Renal cortex interstitium (tissue), 11 donors: ENCODE data around the gene HARS2. TPM values are rescaled to one million over a fixed set of nuclear protein-coding genes. Genes with fewer than 3 reads are reported as not detected.
"Not testable (repeated sequence)": the region's sequence is repeated elsewhere in the genome, so short reads cannot be mapped to it uniquely, and the experiment has no call there.

ENCODE experiments used
- DNase-seq, 11 donors: peaks; one replicate each; pipeline ENCODE4 v3.0.0-alpha.2; 2013; ENCODE audit warnings: low read depth in 9 of 11, low spot score in 4 of 11; ENCODE audit errors: extremely low read depth in 1 of 11
- polyA plus RNA-seq, 3 donors: library from polyadenylated mRNA; unstranded; fragments of 120-200 nt; gene quantifications; one replicate each; pipeline ENCODE4 v1.2.1, GENCODE V29; 2013; ENCODE audit not compliant: insufficient read length in 3 of 3

The HARS2 gene
- polyA plus RNA-seq, 3 donors: 42.6 to 54.8 (median 46.8) TPM

GRCh38 chr5:140678993-140679392 is 12.3 kb upstream of the HARS2 start:
- DNase-seq: no peak

GRCh38 chr5:140690376-140690932 is 801 bp upstream of the HARS2 start:
- DNase-seq: no peak

- DNase-seq: no peak
Observed at GRCh38 chr5:140694276-140694675, 3.0 kb downstream of the HARS2 start.

DNA sequence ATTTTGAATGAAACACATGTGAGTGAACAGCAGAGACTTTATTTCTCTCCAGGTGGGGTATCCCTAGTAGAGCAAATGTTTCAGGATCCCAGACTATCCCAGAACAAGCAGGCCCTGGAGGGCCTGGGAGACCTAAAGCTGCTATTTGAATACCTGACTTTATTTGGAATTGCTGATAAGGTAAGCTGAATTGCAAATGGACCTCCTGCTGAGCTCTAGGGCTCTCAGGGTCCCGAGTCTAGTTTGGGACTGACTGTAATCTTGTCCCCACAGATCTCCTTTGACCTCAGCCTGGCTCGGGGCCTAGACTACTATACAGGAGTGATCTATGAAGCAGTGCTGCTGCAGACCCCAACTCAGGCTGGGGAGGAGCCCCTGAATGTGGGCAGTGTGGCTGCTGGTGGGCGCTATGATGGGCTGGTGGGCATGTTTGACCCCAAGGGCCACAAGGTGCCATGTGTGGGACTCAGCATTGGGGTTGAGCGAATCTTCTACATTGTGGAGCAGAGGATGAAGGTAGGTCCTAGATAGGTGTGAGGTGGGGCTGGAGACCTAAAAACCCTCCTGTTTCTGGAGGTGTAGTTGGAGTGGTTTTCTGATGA is 5.7 kb downstream of the HARS2 start:
- DNase-seq: no peak

DNA sequence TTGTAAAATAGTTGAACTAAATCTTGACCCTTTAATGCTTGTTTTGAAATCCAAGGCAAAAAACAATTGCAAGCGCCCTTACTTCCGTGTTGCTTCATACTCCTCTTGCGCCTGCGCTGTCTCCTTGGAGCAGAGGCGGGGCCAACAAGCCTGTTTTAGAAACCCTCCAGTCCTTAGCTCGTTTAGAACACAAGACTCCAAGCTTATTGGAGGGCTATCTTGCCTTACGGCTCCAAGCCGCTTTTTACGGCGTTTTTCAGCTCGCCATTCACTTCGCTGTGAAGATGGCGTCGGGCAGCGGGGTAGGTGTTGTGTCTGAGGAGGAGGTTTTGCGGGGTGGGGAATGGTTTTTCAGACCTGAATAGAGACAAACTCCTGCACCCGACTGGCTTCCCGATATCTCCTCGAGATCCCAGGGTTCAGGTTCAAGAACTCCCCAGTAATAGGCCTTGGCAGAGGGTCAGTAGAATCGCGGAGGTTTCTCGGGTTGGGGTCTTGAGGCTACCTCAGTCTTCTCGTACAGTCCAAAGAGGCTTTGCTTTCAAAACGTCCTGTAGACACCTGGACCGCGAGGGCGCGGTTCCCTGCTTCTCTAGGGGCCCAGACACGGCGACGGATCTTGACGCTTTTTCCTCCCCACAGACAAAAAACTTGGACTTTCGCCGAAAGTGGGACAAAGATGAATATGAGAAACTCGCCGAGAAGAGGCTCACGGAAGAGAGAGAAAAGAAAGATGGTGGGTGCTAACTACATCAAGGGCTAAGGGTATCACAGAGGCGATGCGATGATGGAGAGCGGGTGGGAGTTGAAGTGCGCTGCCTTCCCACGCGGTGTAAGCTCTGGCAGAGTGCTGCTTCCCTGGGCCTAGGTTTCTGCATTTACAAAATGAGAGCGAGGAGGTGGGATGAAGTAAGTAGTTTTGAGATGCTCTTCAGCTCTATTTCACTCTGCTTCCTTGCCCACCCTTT is 9.2 kb downstream of the HARS2 start, which contains the start of gene ZMAT2:
TSS of gene ZMAT2 (plus strand) at position 271 of the 968 bp plus-strand sequence. CDS start at position 285, 14 bp downstream.
- peak; percentile 86 to 98 (median 93) for DNase-seq

- DNase-seq: no peak
Observed at GRCh38 chr5:140707812-140708211, 16.6 kb downstream of the HARS2 start.

- DNase-seq: not testable (repeated sequence)
Observed at GRCh38 chr5:140708787-140709186, 17.5 kb downstream of the HARS2 start.

DNA sequence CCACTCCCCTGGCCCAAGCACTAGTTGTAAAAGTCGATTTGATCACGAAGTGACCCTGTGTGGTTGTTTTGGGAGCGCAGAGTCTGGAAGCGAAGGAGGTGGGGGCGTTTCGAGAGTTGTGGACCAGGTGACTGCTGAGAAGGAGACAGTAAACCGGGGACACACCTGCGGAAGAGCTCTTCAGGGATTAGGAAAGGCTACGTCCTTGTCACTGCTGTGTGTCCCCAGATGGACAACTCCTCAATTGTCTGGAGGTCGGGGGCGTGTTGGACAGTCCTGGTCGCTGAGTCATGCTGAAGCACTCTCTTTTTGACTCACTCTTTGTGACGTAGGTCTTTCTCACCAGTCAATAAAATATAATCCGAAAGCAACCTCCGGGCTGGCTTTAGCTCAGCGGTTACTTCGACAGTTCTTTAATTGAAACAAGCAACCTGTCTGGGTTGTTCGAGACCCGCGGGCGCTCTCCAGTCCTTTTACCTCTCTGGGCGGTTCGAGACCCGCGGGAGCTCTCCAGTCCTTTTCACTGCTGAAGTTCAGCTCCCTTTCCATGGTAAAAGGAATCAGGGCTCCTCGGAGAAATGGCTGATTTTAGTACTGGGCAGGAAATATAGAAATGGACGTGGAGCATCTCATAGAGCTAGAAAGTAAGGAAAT is 19.8 kb downstream of the HARS2 start:
- peak in 9 of 11 donors; percentile 46 to 90 (median 74) for DNase-seq

DNA sequence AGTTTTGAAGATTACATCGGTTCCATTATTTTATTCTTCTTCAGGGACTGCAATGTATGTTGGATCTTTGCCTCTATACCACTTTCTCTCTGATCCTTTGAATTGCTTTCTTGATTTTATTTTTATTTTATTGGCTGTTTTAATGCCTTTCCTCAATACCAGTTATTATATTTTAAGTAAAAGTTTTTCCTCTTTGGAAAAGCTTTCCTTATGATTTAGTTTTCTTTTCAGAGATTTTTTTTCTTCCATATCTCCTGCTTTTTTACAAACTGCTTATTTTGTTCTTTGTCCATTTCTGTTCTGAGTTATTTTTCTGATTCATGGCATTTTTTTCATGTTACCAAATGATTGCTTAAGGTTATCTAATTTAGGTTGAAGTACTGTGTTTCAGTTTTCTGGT is 20.5 kb downstream of the HARS2 start:
- DNase-seq: no peak

DNA sequence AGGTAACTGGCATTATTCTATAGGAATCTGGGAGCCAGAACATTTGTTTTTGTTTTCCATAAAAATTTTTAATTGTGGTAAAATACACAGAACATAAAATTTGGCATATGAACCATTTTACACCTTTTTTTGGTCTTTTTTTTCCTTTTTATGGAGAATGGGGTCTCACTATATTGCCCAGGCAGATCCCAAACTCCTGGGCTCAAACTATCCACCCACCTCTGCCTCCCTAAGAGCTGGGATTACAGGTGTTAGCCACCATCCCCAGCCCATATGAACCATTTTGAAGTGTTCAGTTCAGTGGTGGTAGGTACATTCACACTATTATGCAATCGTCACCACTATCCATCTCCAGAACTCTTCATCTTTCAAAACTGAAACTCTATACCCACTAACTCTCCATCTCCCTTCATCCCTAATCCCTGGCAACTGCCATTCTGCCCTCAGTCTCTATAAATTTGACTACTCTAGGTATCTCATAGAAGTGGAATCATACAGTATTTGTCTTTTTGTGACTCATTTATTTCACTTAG is 22.4 kb downstream of the HARS2 start:
- DNase-seq: no peak

GRCh38 chr5:140716238-140716637 is 25.0 kb downstream of the HARS2 start:
- DNase-seq: not testable (repeated sequence)

DNA sequence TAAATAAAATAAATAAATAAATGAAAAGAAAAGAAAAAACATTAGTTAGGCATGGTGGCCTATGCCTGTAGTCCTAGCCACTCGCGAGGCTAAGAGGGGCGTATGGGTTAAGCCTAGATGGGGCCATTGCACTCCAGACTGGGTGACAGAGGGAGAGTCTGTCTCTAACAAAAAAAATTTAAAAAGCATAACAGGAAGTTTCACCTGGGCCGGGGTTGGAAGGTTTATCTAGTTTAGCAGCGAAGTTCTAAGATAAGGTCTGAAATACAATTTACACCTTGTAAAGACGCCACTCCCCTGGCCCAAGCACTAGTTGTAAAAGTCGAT is 27.0 kb downstream of the HARS2 start:
- DNase-seq: no peak

GRCh38 chr5:140720738-140721137 is 29.5 kb downstream of the HARS2 start:
- not testable (repeated sequence) for DNase-seq

- DNase-seq: not testable (repeated sequence)
Observed at GRCh38 chr5:140721395-140721794, 30.1 kb downstream of the HARS2 start.

GRCh38 chr5:140725799-140726471 is 34.7 kb downstream of the HARS2 start:
- peak in 8 of 11 donors; percentile 9 to 46 (median 24) for DNase-seq

GRCh38 chr5:140733098-140733497 is 41.8 kb downstream of the HARS2 start:
- no peak for DNase-seq

DNA sequence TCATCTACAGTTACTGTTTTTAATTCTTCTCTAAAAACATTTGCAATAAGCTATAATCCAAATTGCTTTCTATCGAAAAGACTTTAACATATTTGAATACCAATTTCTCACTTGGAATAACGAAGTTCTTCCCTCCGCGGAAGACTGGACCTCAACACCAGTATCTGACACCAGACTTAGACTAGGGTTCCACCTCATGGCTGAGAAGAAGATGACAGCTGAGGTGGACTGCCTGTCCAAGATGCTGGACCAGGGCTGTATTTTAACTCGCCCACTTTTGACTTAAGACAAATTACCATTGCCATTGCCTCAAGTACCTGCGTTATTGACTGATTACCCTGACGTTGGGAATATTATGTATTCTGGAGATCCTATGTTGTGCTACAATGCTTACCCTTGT is 43.1 kb downstream of the HARS2 start:
- no peak for DNase-seq

DNA sequence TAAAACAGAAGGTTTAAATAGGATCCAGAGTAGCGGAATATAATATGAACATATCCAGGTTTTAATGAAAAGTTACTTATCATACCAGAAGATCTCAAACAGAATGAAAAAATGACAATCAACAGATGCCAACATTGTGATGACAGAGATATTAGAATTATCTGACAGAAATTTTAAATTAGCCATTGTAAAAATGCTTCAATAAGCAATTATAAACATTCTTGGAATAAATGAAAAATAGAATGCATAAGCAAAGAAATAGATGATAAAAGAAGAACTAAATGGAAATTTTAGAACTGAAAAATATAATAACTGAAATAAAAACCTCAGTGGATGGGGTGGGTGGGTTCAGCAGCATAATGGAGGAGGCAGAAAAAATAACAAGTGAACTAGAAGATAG is 46.2 kb downstream of the HARS2 start:
- no peak for DNase-seq

- no peak for DNase-seq
Observed at GRCh38 chr5:140741967-140742366, 50.7 kb downstream of the HARS2 start.
